Raji (cell line): ENCODE measurements around the gene SERPINB6.
A peak's percentile ranks its signal among the peaks of the same experiment; 100 is the strongest.

Source experiments
- POLR2A ChIP-seq: IDR thresholded peaks from 2 replicates; pipeline ENCODE4 v1.6.1; 2011; ENCODE audit warnings: low read depth, low read length, control low read depth; ENCODE audit not compliant: insufficient read depth

The SERPINB6 gene

DNA sequence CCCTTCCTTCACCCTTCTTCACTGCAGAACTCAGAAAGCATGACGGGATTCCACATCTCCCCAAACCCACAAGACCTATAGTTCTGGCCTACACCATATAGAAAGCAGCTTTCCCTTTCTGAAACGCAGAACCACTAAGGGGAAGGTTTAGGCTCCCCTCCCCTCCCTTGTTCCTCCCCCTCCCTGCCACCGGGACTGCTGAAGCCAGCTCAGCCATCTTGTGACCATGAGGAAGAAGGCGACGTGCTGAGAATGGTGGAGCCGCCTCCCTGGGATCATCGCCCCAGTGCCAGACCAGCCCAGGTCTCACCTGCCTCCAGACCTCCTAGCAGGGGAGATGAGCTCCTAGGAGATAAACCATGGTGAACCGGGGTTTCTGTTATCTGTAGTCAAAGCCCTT is 19.6 kb downstream of the SERPINB6 start:
- no peak for TF ChIP-seq POLR2A

- no peak for TF ChIP-seq POLR2A
Measured at GRCh38 chr6:2950713-2951112, 20.7 kb downstream of the SERPINB6 start.

- no peak for TF ChIP-seq POLR2A
Measured at GRCh38 chr6:2949536-2950083, 21.8 kb downstream of the SERPINB6 start.

DNA sequence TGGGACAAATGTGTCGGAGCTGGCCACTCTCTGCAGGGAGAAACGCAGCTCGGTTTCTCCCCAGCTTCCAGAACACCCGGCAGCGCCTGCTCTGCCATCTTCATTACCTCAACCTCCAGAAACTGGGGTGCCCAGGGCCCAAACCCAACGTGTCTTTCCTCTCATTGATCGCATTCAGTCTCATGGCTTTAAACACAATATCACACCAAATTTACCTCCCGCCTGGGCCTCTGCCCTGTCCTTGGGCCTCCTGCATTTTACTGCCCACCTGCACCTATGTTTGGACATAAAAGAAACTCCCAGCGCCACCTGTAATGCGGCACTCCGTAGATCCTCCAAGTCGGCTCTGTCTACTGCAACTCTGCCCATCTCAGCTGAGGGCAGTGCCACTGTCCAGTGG is 22.2 kb downstream of the SERPINB6 start:
- no peak for TF ChIP-seq POLR2A

DNA sequence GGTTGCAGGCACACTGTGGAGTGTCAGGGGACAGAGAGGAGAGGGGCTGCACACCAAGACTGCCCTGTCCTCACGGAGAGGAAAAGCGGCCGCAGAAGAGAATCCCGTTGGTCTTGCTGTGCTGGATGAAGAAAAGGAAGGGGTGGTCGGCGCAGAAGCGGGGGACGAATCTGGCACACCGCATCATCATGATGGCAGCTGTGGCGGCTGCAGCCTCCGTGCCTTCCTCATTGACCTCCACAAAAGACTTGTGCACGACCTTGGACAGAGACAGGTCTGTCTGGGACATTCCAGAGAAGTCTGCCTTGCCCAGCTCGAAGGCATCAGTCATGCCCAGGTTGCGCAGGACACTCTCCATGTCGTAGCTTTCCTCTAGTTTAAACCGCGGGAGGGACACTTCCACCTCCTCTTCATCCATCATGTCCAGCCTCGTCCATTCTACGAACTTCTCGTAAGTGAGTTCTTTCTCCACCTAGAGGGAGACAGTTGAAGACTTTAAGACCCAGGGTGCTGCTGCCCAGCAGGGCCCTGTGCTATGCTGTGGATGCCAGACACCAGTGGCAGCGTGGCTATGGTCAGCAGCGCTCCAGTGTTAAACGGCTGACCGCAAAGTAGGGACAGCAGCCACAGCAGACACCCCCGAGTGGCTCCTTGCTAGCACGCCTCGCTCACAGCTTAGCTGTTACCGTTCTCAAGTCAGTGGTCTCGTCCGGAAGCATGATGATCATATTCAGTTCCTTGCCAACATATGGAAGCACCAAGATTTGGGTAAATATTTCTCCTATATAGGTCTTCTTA is 22.9 kb downstream of the SERPINB6 start:
- no peak for TF ChIP-seq POLR2A

GRCh38 chr6:2947445-2947844 is 23.9 kb downstream of the SERPINB6 start:
- TF ChIP-seq POLR2A = no peak

DNA sequence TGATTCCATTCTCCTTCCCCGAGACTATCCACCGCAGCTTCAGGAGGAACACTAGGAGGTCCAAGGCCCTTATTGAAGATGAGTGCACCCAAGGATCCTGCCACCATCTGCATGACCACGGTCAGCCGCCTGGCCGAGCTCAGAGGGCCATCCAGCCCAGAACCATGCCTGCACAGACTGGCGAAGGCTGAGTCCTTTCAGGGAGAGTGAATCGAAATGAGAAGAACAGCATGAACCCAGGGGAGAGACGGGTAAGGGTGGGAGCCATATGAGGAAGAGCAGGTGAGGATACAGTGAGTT is 26.3 kb downstream of the SERPINB6 start:
- TF ChIP-seq POLR2A = no peak

DNA sequence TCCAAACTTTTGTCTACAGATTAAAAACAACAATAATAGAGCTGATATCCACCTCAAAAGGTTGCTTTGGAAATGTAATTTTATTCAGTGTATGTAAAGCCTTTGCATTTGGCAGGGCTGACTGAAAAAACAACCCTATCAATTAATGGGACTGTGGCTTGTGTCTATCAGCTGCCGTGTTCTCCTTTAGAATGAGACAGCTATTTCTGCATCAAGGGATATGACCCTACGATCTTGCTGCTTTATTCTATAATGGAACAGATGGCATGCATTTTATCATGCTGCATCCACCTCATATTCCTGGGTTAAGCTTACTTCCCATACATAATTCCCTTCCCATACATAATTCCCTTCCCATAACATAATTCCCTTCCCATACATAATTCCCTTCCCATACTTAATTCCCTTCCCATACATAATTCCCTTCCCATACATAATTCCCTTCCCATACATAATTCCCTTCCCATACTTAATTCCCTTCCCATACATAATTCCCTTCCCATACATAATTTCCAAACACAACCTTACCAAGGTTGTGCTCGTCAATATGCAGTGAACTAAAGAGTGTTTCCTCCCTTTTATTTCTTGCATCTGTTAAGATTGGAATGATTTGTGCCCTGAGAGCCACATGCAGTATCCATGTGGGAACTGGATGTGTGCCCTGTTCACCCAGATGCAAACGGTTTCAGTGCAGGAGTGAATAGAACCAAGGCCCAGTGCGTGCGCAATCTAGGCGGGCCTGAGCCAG is 26.8 kb downstream of the SERPINB6 start:
- TF ChIP-seq POLR2A = no peak

- no peak for TF ChIP-seq POLR2A
Measured at GRCh38 chr6:2943564-2943955, 27.8 kb downstream of the SERPINB6 start.

DNA sequence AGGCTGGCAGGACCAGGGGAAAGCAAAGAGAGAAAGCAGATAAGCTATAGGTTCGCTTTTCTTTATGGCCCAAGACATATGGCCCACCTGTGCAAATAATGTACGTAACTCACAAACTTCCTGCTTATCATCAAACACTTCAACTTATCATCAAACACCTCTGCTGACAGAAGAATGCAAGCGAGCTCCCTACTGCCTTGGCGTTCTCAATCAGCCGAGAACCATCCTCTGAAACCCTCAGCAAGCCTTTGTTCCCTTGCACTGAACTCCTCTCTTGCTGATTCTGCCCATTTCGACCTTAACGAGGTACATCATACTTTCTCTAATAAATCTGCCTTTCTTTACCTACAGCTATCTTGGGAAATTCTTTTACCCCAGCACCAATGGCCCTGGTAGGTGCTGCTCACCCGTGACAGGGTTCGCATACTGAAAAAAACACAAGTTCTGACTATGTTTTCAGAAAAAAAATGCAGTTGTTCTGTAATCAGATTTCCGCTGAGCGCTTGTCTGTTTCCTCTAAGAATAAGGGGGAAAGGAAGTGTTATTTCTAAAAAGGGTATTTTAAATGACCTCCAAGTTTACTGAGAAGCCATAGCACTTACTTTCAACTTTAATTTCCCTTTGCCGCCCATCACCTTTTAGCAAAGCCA is 28.3 kb downstream of the SERPINB6 start:
- TF ChIP-seq POLR2A = no peak

DNA sequence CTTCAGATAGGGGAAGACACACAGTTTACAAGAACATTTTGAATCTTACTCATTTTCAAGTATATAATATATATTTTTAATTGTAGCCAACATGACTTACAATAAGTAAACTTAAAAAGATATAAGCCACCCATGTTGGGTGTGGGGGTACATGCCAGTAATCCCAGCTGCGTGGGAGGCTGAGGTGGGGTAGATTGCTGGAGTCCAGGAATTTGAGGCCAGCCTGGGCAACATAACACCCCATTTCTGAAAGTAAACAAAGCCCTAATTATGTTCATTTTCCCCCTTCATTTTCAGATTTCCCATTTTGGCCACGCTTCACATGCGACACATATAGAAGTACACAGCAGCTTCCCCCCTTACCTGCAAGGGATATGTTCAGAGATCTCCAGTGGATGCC is 30.5 kb downstream of the SERPINB6 start:
- TF ChIP-seq POLR2A = no peak

DNA sequence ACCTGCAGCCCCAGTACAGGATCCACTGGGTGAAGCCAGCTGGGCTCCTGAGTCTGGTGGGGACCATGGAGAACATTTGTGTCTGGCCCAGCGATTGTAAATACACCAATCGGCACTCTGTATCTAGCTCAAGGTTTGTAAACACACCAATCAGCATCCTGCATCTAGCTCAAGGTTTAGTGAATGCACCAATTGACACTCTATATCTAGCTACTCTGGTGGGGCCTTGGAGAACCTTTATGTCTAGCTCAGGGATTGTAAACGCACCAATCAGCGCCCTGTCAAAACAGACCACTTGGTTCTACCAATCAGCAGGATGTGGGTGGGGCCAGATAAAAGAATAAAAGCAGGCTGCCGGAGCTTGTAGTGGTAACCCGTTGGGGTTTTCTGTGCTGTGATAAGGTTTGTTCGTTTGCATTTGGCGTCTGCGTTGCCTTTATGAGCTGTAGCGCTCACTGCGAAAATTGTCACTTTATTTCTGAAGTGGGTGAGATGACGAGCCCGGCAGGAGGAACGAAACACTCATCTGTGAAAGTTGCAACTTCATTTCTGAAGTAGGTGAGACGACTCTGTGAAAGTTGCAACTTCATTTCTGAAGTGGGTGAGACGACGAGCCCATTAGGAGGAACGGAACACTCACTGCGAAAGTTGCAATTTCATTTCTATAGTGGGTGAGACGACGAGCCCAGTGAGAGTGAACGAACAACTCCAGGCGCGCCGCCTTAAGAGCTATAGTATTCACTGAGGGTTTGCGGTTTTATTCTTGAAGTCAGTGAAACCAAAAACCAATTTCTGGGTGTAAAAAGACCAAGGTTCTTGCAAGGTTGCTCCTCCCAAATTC is 31.1 kb downstream of the SERPINB6 start:
- peak; percentile 32; the same call in 1 of the 2 replicates for TF ChIP-seq POLR2A

DNA sequence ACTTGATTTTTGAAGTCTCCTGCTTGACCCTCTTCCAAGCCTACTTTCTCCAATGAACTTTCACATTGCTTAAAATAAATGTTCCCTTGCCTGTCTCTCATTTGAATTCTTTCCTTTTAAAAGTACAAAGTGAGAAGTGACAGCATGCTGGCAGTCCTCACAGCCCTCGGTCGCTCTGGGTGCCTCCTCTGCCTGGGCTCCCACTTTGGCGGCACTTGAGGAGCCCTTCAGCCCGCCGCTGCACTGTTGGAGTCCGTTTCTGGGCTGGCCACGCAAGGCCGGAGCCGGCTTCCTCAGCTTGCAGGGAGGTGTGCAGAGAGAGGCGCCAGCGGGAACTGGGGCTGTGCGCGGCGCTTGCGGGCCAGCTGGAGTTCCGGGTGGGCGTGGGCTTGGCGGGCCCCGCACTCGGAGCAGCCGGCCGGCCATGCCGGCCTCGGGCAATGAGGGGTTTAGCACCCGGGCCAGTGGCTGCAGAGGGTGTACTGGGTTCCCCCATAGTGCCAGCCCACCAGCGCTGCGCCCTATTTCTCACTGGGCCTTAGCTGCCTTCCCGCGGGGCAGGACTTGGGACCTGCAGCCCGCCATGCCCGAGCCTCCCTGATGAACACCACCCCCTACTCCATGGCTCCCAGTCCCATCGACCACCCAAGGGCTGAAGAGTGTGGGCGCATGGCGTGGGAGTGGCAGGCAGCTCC is 31.9 kb downstream of the SERPINB6 start:
- no peak for TF ChIP-seq POLR2A

DNA sequence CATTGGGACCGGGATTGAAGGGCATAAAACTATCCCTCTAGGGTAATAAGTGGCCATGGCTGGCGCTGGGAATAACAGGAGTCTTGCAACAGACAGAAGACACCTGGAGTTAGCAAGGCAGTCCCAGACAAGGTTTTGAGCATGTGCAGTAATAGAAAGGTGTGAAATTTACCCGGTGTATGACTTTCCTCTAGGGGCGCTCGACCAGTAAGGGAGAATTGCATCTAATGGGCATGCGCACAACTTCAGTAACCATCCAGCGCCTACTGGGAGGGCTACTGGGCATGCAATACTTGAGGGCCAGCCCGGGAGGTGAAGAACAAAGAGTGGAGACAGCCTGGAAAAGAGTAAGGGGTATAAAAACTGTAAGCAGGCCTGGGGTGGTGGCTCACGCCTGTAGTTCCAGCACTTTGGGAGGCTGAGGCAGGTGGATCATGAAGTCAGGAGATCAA is 32.7 kb downstream of the SERPINB6 start:
- TF ChIP-seq POLR2A = no peak
